NCI-H460 (cell line): ENCODE measurements around the gene ALKBH8. TPM values are rescaled to one million over a fixed set of nuclear protein-coding genes. Genes with fewer than 3 reads are reported as not detected.
A peak's percentile ranks its signal among the peaks of the same experiment; 100 is the strongest.
"Not testable (repeated sequence)": the region's sequence is repeated elsewhere in the genome, so short reads cannot be mapped to it uniquely, and the experiment has no call there.

Source experiments
- DNase-seq: peaks from one replicate; pipeline ENCODE4 v3.0.0-alpha.2; 2016; ENCODE audit warnings: low read depth; ENCODE audit errors: extremely low read depth
- total RNA-seq: library from RNA; depleted of rRNA; stranded (reverse); fragments of >200 nt; shearing (Covaris generic); gene quantifications from 2 replicates; pipeline ENCODE4 v1.2.3, GENCODE V29; 2014

ALKBH8 gene
- total RNA-seq, 1 experiment from 2014 or later, result 7.9 TPM

DNA sequence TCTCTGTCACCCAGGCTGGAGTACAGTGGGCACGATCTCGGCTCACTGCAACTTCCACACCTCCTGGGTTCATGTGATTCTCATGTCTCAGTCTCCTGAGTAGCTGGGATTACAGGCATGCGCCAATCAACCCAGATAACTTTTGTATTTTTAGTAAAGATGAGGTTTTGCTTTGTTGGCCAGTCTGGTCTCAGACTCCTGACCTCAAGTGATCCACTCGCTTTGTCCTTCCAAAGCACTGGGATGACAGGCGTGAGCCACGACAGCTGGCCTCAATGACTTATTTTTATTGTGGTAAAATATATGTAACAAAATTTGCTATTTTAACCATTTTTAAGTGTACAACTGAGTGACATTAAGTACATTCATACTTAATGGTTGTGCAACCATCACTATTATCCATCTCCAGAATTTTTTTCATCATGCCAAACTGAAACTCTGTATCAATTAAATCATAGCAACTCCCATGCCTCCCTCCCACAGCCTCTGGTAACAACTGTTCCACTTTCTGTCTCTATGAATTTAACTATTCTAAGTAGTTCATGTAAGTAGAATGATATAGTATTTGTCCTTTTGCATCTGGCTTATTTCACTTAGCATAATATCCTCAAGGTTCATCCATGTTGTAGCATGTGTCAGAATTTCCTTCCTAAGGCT, 57.2 kb downstream of the ALKBH8 start:
- no peak for DNase-seq

DNA sequence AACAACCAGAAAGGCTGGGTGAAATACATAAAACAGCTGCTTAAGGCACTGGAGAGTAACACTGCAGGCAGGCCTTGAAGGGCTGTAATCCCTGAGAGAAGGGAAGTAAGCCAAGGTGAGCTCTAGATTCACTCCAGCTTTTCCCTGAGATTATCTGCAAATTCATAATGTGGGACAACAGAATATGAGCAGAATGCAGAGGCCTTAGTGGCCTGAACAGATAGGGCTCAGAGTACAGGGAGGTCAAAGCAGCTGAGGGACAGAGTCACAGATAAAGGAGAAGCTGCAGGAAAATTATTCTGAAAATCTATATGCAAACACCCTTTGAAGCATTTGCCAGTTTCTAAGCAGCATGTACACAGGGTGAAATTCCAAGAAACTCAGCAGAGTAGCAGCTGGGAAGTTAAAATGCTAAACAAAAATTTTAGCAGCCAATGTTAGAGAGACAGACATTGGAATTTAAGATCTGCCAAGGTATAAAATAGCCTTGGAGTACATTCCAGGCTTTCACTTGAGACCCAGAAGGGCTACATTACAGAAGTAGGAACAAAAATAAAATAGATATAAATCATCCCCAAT, 59.8 kb downstream of the ALKBH8 start:
- DNase-seq, result no peak

DNA sequence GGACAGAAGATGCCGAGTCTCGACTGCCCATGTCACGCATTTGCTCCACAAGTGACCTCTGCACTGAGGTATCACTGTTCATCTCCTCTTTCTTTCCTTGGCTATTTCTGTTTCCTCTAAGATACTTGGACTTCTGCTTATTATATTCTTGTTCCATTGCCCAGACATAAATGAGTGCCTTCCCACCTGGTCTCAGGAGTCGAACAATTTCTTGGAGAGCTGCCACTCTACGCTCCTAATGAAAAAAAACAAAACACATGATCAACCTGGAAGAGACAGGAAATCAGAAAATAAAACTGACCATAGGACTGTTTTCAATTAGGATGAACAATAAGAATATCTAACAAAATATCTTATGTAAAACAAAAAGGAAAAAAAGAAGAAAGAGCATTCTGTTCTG, 60.6 kb downstream of the ALKBH8 start:
- DNase-seq, result no peak

DNA sequence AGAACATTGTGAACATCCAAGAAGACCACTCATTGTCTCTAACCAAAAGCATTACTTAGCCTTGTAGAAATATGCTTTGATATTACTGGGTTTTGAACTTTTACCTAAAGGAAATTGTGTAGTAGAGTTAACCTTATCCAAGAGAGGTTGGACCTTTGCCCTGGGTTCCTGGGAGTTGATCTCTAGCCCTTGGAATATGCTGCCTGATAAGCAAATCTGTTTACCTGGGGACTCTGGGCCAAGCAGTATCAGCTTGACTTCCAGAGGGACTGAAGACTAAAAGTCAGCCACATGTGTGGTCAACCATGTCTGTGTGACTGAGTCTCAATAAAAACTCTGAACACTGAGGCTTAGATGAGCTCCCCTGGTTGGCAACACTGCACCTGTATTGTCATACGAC, 63.8 kb downstream of the ALKBH8 start:
- DNase-seq, result no peak

DNA sequence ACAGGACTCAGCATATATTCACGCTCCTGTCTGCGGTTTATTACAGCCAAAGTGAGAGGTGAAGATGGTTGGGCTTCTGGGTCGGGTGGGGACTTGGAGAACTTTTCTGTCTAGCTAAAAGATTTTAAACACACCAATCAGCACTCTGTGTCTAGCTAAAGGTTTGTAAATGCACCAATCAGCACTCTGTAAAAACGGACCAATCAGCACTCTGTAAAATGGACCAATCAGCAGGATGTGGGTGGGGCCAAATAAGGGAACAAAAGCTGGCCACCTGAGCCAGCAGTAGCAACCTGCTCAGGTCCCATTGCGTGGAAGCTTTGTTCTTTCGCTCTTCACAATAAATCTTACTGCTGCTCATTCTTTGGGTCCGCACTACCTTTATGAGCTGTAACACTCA, 68.2 kb downstream of the ALKBH8 start:
- DNase-seq, result not testable (repeated sequence)

DNA sequence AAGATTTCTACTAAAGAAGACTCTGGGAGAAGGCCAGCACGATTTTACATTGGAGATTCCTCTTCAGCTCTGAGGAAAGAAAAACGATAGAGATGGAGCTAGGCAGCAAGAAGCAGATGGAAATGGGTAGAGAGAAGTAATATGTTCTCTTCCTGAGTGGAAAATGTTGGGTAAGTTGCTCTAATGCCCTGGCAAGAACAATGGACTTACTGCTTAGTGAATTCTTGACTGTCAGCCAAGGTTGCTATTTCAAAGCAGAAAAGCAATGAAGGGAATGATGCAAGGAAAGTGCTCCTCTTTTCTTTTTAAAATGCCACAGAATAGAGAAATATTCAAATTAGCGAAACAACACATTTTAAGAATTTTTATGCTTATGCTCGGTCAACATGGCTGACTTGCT, 69.5 kb downstream of the ALKBH8 start:
- no peak for DNase-seq

DNA sequence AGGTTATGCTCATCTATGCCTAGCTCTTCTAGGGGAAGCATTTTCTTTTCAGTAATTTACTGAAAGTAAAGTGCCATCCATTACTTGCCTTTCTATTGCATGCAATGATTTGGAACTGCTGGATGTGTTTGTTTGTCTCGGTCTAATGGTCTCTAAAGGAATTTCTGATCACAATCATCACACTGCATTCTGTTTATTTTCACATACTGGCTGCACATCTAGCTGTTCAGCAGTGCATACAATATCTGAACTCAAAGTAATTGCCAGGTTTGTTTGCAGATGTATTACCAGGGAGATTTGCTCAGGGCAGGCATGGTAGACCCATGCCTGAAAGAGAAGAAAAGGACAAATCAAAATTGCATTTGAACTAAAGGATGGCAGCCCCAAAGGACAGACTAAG, 71.5 kb downstream of the ALKBH8 start:
- no peak for DNase-seq

DNA sequence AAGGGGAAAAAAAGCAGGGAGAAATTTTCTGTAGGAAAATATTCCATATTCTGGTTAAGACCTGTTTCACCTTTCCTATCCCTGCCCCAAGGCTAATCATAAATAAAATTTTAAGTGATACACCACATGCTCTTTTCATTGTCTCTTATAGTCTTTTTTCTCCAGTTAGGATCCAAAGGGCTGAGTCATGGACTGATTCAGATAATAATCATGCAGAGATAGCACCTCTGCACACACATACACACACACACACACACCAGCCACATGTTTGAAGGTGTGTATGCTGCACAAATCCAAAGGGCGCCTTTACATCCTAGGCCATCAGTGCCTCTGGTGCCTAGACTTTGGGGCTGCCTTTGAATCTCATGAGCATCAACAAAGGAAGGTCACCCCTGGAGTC, 72.4 kb downstream of the ALKBH8 start:
- DNase-seq, result no peak

DNA sequence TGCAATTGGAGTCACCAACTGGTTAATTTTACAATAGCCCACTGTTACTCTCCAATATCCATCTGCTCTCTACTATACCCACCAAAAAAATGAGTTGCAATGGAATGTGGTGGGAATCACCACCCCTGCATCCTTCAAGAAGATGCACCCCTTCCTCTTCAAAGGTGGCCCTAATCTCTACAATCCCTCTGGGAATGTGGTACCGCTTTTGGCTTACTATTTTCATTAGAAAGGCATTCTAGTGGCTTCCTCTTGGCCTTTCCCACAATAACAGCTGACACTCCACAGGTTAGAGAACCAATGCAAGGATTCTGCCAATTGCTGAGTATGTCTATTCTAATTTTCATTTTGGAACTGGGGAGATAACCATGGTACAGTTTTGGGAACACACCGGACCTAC, 74.7 kb downstream of the ALKBH8 start:
- no peak for DNase-seq

DNA sequence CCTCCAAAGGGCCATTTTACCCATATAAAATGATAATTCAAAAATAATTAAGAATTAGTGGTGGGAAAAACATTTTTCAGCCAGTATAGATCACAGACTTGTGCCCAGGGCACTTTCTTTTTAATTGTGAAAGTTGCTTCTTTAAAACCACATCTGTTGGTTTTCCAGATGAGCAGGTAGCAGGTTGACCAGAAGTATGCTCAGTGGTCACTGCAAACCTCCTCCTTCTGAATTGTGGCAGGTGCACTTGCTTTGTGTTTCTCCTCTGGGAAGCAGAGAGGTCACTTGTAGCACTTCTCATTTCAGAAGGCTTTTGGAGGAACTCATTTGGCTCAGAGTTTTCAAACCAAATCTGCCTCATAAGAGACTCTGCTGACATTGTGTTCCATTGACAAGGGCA, 83.3 kb downstream of the ALKBH8 start:
- DNase-seq, result no peak

DNA sequence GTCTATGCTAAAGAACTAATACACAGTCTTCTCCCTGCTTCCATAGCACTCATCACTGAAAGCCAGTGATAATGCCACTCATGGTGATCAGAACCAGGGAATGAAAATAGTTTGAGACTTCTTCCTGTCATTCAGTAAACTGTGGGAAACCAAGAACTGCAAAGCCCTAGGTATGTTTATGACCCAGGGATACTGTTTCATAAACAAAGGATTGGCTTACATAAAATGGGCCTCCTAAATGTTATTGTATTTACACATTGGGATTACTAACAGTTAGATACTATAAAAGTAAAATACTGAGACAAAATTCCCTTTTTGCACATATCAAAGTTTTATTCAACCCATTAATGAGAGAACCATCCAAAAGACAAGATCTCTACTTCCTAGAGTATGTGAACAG, 86.6 kb downstream of the ALKBH8 start:
- no peak for DNase-seq

DNA sequence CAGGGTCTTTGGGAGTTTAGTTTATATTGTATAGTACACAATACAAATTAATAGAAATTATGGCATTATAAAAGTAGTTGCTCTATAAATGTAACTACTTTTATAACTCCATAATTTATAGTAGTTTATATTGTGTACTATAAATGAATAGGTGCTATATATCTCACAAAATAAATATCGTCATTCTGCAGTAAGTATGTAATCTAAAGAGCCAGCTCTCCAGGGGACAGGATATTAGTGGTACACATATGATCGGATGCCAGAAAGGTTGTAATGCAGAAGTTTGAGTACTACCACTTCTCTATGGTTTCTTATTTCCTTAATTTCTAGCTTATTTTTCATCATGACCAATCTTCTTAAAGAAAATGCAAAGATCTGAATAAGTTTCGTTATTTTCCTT, 87.7 kb downstream of the ALKBH8 start:
- no peak for DNase-seq

DNA sequence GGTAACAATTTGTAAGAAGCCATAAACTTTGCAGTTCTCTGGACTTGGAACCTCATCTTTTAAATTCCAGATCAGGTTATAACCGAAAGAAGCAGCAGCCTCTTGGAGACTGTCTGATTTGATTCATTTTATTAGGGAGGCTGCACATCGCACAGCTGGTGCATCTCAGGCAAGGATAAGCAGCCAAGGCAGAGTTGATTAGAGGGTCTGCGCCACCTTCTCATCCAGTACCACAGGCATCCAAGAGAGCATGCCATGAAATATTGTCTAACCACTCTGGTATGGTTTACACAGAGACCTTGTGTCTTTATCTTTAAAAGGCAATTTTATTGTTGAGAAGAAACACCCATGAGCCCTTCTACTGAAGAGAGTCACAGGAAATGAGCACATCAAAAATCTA, 91.7 kb downstream of the ALKBH8 start:
- no peak for DNase-seq

DNA sequence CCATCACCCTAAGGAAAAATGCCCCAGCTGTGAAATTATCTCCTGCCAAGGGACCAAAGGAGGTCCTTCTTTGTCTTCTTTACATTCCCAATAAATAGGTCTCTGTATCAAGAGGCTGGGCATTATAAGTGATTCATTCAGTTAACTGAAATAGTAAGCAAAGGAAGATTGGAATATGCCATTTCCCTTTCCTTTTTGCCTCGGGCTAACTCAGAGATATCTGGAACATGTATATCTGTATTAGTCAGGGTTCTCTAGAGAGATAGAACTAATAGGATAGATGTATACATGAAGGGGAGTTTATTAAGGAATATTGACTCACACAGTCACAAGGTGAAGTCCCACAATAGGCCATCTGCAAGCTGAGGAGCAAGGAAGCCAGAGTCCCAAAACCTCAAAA, 92.6 kb downstream of the ALKBH8 start:
- DNase-seq, result no peak

DNA sequence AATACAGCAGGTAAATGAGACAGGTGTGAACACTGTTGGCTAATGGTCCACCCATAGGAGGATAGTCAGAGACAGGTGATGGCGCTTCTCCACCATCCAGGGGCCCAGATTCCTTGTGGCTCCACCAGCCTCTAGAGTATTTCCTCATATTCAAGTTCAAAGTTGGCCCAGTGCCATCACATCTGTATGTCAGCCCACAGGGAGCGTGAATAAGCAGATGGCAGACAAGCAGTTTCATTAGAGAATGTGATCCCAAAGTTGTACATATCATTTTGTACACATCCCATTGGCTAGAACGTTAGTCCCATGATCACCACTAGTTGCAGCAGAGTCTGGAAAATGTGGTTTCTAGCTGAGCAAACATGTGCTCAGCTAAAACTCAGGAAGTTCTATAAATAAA, 96.9 kb downstream of the ALKBH8 start:
- no peak for DNase-seq

DNA sequence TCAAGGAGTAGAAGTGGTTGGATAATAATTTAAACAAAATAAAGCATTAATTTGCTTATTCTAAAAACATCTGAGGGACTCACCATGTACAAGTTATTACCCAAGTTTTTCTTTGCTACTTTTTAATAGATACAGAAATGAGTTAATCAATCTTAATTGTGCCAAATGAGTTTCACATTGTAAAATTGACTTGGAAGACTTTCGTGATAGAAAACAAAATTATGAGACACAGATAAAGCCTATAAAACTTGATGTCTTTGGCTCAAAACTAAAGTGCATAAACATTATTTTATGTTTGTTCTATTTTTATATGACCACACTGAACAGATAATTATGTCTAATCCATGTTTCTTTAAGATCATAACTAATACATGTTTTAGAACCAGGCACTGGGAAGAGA, 97.8 kb downstream of the ALKBH8 start:
- no peak for DNase-seq

DNA sequence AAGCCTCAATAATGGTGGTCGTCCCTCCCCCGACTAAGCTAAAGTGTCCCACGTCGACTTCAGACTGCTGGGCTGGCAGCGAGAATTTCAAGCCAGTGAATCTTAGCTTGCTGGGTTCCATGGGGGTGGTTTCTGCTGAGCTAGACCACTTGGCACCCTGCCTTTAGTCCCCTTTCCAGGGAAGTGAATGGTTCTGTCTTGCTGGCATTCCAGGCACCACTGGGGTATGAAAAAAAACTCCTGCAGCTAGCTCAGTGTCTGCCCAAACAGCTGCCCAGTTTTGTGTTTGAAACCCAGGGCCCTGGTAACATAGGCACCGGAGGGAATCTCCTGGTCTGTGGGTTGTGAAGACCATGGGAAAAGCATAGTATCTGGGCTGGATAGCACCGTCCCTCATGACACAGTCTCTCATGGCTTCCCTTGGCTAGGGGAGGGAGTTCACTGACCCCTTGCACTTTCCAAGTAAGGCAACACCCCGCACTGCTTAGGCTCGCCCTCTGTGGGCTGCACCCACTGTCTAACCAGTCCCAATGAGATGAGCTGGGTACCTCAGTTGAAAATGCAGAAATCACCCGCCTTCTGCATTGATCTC, 99.2 kb downstream of the ALKBH8 start:
- DNase-seq, result not testable (repeated sequence)

DNA sequence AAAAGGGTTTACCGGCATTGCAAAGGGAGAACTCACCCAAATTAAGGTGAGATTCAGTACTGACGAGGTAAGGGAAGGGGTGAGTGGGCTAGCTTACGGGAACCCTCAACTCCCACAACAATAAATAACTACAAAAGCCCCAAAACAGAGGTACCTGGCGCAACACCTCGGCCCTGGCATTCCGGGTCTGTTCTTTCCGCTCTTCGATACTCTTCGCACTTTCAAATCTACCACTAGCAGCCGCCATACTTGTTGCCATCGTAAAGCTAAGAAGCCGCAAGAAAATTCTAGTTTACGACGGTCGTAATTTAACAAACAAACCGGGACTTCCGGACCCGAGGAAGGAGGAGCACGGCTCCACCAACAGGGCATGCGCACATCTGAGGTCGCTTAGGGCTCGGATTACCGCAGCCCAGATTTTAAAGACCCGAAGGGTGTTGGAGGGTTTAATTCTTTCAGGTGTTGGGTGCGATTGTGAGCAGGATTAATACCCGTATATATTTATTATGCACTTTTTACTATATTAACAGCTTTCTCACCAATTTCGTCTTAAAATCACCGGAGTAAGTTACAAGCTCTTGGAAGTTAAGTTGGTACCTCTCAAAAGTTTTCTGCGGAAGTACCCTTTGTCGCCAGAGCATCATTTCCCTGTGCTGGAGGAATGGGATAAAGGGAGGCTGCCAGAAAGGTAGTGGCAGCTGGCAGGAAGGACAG, 107.8 kb downstream of the ALKBH8 start, which contains the start of gene CWF19L2:
Gene CWF19L2, minus strand, starts transcription at position 268 of the 714 bp plus-strand sequence. Its CDS starts 9 bp downstream, at position 259.
- DNase-seq, result peak; percentile 90

DNA sequence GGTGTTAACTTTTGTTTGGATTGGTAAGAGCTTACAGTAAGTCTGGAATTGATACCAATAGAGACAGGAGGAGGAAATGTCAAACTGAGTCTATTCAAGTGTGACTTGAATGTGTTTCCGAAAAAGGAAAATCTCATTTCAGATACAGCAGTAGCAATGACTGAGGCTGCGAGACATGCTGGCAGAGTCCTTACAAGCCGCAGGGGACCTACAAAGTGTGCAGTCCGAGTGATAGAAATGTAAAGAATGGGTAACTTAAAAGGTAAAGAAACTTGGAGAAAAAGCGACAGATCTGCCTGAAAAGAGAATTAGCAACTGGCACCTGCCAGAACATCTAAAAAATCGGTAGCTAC, 108.4 kb downstream of the ALKBH8 start:
- DNase-seq, result no peak

DNA sequence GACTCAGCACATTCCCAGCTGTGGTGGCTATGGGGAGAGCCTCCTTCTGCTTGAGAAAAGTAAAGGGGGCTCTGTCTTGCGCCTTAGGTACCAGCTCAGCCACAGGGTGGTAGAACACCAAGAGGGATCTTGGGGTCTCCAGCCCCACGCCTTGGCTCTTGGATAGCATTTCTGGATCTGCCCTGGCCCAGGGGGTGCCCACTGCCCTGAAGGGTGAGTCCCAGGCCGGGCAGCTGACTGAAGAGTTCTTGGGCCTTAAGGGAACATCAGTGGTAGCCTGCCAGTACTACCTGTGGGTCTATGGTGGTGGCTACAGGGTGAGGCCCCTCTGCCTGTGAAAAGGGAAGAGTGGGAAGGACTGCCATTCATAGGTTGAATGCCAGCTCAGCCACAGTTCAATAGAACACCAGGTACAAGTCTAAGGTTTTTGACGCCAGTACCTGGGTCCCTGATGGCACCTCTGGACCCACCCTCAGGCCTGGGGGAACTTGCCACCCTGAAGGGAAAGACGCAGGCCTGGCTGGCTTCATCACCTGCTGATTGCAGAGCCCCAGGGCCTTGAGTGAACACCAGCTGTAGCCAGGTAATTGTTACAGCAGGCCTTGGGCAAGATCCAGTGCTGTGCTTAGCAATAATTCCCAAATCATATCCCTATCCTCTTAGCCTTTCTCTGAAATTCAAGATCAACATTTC, 111.8 kb downstream of the ALKBH8 start:
- DNase-seq, result no peak
